Measurements from ENCODE around the gene LRRC2.

The LRRC2 gene

GRCh38 chr3:46512191-46512749 is 53.8 kb downstream of the LRRC2 start:
- H3K27me3 Mint-ChIP-seq (ENCODE audit: low read depth): peaks cover 31% of the 10 kb centered on the region
- no peak overlapping the region for H3K27ac Mint-ChIP-seq
- H3K36me3 Mint-ChIP-seq (ENCODE audit: low read depth): no peaks in the 10 kb centered on the region
- no peaks in the 10 kb centered on the region for H3K4me1 Mint-ChIP-seq (ENCODE audit: low read depth)
- no peaks in the 10 kb centered on the region for H3K9me3 Mint-ChIP-seq
- H3K4me3 Mint-ChIP-seq: no peak overlapping the region

- Mint-ChIP-seq H3K27ac (no peak overlapping the region), H3K36me3 (ENCODE audit: low read depth) (no peaks in the 10 kb centered on the region), H3K27me3 (ENCODE audit: low read depth) (peaks cover 36% of the 10 kb centered on the region), H3K9me3 (no peaks in the 10 kb centered on the region), H3K4me1 (ENCODE audit: low read depth) (peaks cover 7% of the 10 kb centered on the region), H3K4me3 (no peak overlapping the region)
Observed at GRCh38 chr3:46509661-46510187, 56.4 kb downstream of the LRRC2 start.

- peaks cover 7% of the 10 kb centered on the region for H3K4me1 Mint-ChIP-seq (ENCODE audit: low read depth)
- no peak overlapping the region for H3K27ac Mint-ChIP-seq
- H3K27me3 Mint-ChIP-seq (ENCODE audit: low read depth): peaks cover 32% of the 10 kb centered on the region
- H3K9me3 Mint-ChIP-seq: no peaks in the 10 kb centered on the region
- H3K36me3 Mint-ChIP-seq (ENCODE audit: low read depth): no peaks in the 10 kb centered on the region
- H3K4me3 Mint-ChIP-seq: no peak overlapping the region
Observed at GRCh38 chr3:46508850-46509591, 57.1 kb downstream of the LRRC2 start.

- Mint-ChIP-seq H3K27me3 (ENCODE audit: low read depth) (peaks cover 15% of the 10 kb centered on the region), H3K27ac (no peak overlapping the region), H3K4me1 (ENCODE audit: low read depth) (peaks cover 7% of the 10 kb centered on the region), H3K36me3 (ENCODE audit: low read depth) (no peaks in the 10 kb centered on the region), H3K9me3 (no peaks in the 10 kb centered on the region), H3K4me3 (no peak overlapping the region)
Observed at GRCh38 chr3:46506526-46506925, 59.6 kb downstream of the LRRC2 start.

GRCh38 chr3:46505953-46506352 is 60.1 kb downstream of the LRRC2 start:
- Mint-ChIP-seq H3K4me3 (no peak overlapping the region), H3K36me3 (ENCODE audit: low read depth) (no peaks in the 10 kb centered on the region), H3K27me3 (ENCODE audit: low read depth) (peaks cover 10% of the 10 kb centered on the region), H3K9me3 (no peaks in the 10 kb centered on the region), H3K27ac (no peak overlapping the region), H3K4me1 (ENCODE audit: low read depth) (peaks cover 7% of the 10 kb centered on the region)

GRCh38 chr3:46504789-46505188 is 61.3 kb downstream of the LRRC2 start:
- H3K4me1 Mint-ChIP-seq (ENCODE audit: low read depth): peaks cover 7% of the 10 kb centered on the region
- no peak overlapping the region for H3K4me3 Mint-ChIP-seq
- H3K27ac Mint-ChIP-seq: no peak overlapping the region
- H3K9me3 Mint-ChIP-seq: no peaks in the 10 kb centered on the region
- H3K27me3 Mint-ChIP-seq (ENCODE audit: low read depth): peaks cover 4% of the 10 kb centered on the region
- no peaks in the 10 kb centered on the region for H3K36me3 Mint-ChIP-seq (ENCODE audit: low read depth)

GRCh38 chr3:46503200-46503874 is 62.8 kb downstream of the LRRC2 start:
- H3K27ac Mint-ChIP-seq: no peak overlapping the region
- H3K27me3 Mint-ChIP-seq (ENCODE audit: low read depth): peaks cover 5% of the 10 kb centered on the region
- H3K36me3 Mint-ChIP-seq (ENCODE audit: low read depth): no peaks in the 10 kb centered on the region
- H3K9me3 Mint-ChIP-seq: no peaks in the 10 kb centered on the region
- H3K4me3 Mint-ChIP-seq: no peak overlapping the region
- peaks cover 7% of the 10 kb centered on the region for H3K4me1 Mint-ChIP-seq (ENCODE audit: low read depth)

GRCh38 chr3:46501702-46502101 is 64.4 kb downstream of the LRRC2 start:
- Mint-ChIP-seq H3K4me1 (ENCODE audit: low read depth) (peaks cover 10% of the 10 kb centered on the region), H3K4me3 (no peak overlapping the region), H3K36me3 (ENCODE audit: low read depth) (no peaks in the 10 kb centered on the region), H3K9me3 (no peaks in the 10 kb centered on the region), H3K27ac (no peak overlapping the region), H3K27me3 (ENCODE audit: low read depth) (peaks cover 6% of the 10 kb centered on the region)

- H3K9me3 Mint-ChIP-seq: no peaks in the 10 kb centered on the region
- no peak overlapping the region for H3K27ac Mint-ChIP-seq
- peaks cover 10% of the 10 kb centered on the region for H3K4me1 Mint-ChIP-seq (ENCODE audit: low read depth)
- no peaks in the 10 kb centered on the region for H3K36me3 Mint-ChIP-seq (ENCODE audit: low read depth)
- H3K27me3 Mint-ChIP-seq (ENCODE audit: low read depth): peaks cover 3% of the 10 kb centered on the region
- no peak overlapping the region for H3K4me3 Mint-ChIP-seq
Observed at GRCh38 chr3:46500656-46501635, 65.2 kb downstream of the LRRC2 start.

GRCh38 chr3:46498916-46499519 is 67.1 kb downstream of the LRRC2 start:
- no peaks in the 10 kb centered on the region for H3K36me3 Mint-ChIP-seq (ENCODE audit: low read depth)
- no peaks in the 10 kb centered on the region for H3K9me3 Mint-ChIP-seq
- peaks cover 5% of the 10 kb centered on the region for H3K4me1 Mint-ChIP-seq (ENCODE audit: low read depth)
- peaks cover 3% of the 10 kb centered on the region for H3K27me3 Mint-ChIP-seq (ENCODE audit: low read depth)
- no peak overlapping the region for H3K27ac Mint-ChIP-seq
- H3K4me3 Mint-ChIP-seq: no peak overlapping the region

- Mint-ChIP-seq H3K4me1 (ENCODE audit: low read depth) (peaks cover 5% of the 10 kb centered on the region), H3K27me3 (ENCODE audit: low read depth) (peaks cover 3% of the 10 kb centered on the region), H3K4me3 (no peak within 1 kb of the TSS), H3K27ac (no peak within 1 kb of the TSS), H3K9me3 (no peaks in the 10 kb centered on the region), H3K36me3 (ENCODE audit: low read depth) (no peaks in the 10 kb centered on the region)
Observed at GRCh38 chr3:46497556-46498265, 68.4 kb downstream of the LRRC2 start, which contains the start of gene RTP3. RTP3 (plus strand) TSS chr3:46497976; CDS start chr3:46498063, 87 bp downstream.

GRCh38 chr3:46496746-46497555 is 69.2 kb downstream of the LRRC2 start:
- H3K27ac Mint-ChIP-seq: no peak overlapping the region
- H3K9me3 Mint-ChIP-seq: no peaks in the 10 kb centered on the region
- H3K4me3 Mint-ChIP-seq: no peak overlapping the region
- H3K27me3 Mint-ChIP-seq (ENCODE audit: low read depth): peaks cover 3% of the 10 kb centered on the region
- peaks cover 5% of the 10 kb centered on the region for H3K4me1 Mint-ChIP-seq (ENCODE audit: low read depth)
- no peaks in the 10 kb centered on the region for H3K36me3 Mint-ChIP-seq (ENCODE audit: low read depth)

All from T-helper 1 cell treated with Interleukin-12 subunit alpha and Interleukin-12 subunit beta and Interleukin-4 antibody, amounts not matched to agents 30 μg/mL and 1 μg/mL, for 36 hours (primary cell).